GM19463 (cell line): ENCODE results near the gene ECHS1.
"Not testable (repeated sequence)": the region's sequence is repeated elsewhere in the genome, so short reads cannot be mapped to it uniquely, and the experiment has no call there.

Experiments used
- ATAC-seq: cut with Tn5 transposase; IDR thresholded peaks from one replicate; pipeline ENCODE4 v1.9.1; 2021; ENCODE audit warnings: mild to moderate bottlenecking, moderate library complexity; ENCODE audit not compliant: unreplicated experiment

The ECHS1 gene

GRCh38 chr10:133400624-133401424, 27.7 kb upstream of the ECHS1 start:
- ATAC-seq = peak; percentile 85

- ATAC-seq = no peak
Observed at GRCh38 chr10:133399123-133399601, 26.0 kb upstream of the ECHS1 start.

GRCh38 chr10:133397938-133398337, 24.8 kb upstream of the ECHS1 start:
- no peak for ATAC-seq

GRCh38 chr10:133396035-133396624, 23.0 kb upstream of the ECHS1 start:
- no peak for ATAC-seq

GRCh38 chr10:133394801-133395221, 21.7 kb upstream of the ECHS1 start:
- no peak for ATAC-seq

GRCh38 chr10:133394064-133394663, 21.0 kb upstream of the ECHS1 start, which contains the start of gene MTG1:
Gene MTG1, plus strand, starts transcription at chr10:133394157. Its CDS starts 64 bp downstream, at chr10:133394221.
- peak; percentile 65 for ATAC-seq

GRCh38 chr10:133393401-133394063, 20.4 kb upstream of the ECHS1 start:
- ATAC-seq = no peak

- ATAC-seq = no peak
Observed at GRCh38 chr10:133391761-133392518, 18.8 kb upstream of the ECHS1 start.

- no peak for ATAC-seq
Observed at GRCh38 chr10:133391249-133391635, 18.1 kb upstream of the ECHS1 start.

- ATAC-seq = no peak
Observed at GRCh38 chr10:133390597-133391248, 17.6 kb upstream of the ECHS1 start.

- peak; percentile 78 for ATAC-seq
Observed at GRCh38 chr10:133388973-133389818, 16.0 kb upstream of the ECHS1 start.

- no peak for ATAC-seq
Observed at GRCh38 chr10:133388236-133388972, 15.2 kb upstream of the ECHS1 start.

GRCh38 chr10:133386951-133387350, 13.8 kb upstream of the ECHS1 start:
- not testable (repeated sequence) for ATAC-seq

- no peak for ATAC-seq
Observed at GRCh38 chr10:133385214-133385613, 12.1 kb upstream of the ECHS1 start.

GRCh38 chr10:133384071-133384470, 10.9 kb upstream of the ECHS1 start:
- ATAC-seq = no peak

- no peak for ATAC-seq
Observed at GRCh38 chr10:133383551-133383950, 10.4 kb upstream of the ECHS1 start.

- no peak for ATAC-seq
Observed at GRCh38 chr10:133381036-133381435, 7.9 kb upstream of the ECHS1 start.
